Upper lobe of left lung (tissue), 6 donors: Measurements from ENCODE around the gene PIGQ. TPM values are rescaled to one million over a fixed set of nuclear protein-coding genes. Genes with fewer than 3 reads are reported as not detected.

ENCODE experiments used
- ATAC-seq, 2 donors: fragments of 200-7000 bp; cut with Tn5 transposase; one replicate each; pipeline ENCODE4 v1.9.1; 2022; ENCODE audit warnings: mild to moderate bottlenecking in 2 of 2, moderate library complexity in 2 of 2; ENCODE audit not compliant: low FRiP score in 2 of 2
- DNase-seq, 2 donors: peaks; one replicate each; pipeline ENCODE4 v3.0.0-alpha.2; 2019 to 2020
- H3K27ac ChIP-seq, 4 donors: fragments of 200-600 bp; sonication (generic); one replicate each; pipeline ENCODE4 v1.5.1; 2016 to 2019
- H3K27me3 ChIP-seq, 4 donors: fragments of 200-600 bp; sonication (generic); one replicate each; pipeline ENCODE4 v1.5.1; 2017 to 2019
- H3K36me3 ChIP-seq, 4 donors: fragments of 200-600 bp; sonication (generic); one replicate each; pipeline ENCODE4 v1.5.1; 2016 to 2019
- H3K4me1 ChIP-seq, 4 donors: fragments of 200-600 bp; sonication (generic); one replicate each; pipeline ENCODE4 v1.5.1; 2018 to 2019
- H3K4me3 ChIP-seq, 4 donors: fragments of 200-600 bp; sonication (generic); one replicate each; pipeline ENCODE4 v1.5.1; 2017 to 2019; ENCODE audit warnings: mild to moderate bottlenecking in 2 of 4, moderate library complexity in 1 of 4
- H3K9me3 ChIP-seq, 4 donors: fragments of 200-600 bp; sonication (generic); one replicate each; pipeline ENCODE4 v1.5.1; 2018 to 2019
- CTCF ChIP-seq, 6 experiments: fragments of 450-650 bp in 4 of 6; fragments of 200-600 bp in 2 of 6; sonication (generic) in 2 of 6; IDR thresholded peaks; one replicate each; pipeline ENCODE4 v1.5.1; 2016 to 2019; ENCODE audit warnings: antibody characterized with exemption in 6 of 6
- EP300 ChIP-seq, 4 donors: sonication (generic); formaldehyde crosslinking; IDR thresholded peaks; one replicate each; pipeline ENCODE4 v1.5.1; 2017; ENCODE audit warnings: antibody characterized with exemption in 4 of 4, control low read depth in 2 of 4
- POLR2A ChIP-seq, 4 donors: fragments of 450-650 bp; IDR thresholded peaks; one replicate each; pipeline ENCODE4 v1.5.1; 2016 to 2017; ENCODE audit warnings: antibody characterized with exemption in 4 of 4, mild to moderate bottlenecking in 2 of 4
- POLR2AphosphoS5 ChIP-seq, 2 donors: sonication (generic); formaldehyde crosslinking; IDR thresholded peaks; one replicate each; pipeline ENCODE4 v1.5.1; 2017; ENCODE audit warnings: antibody characterized with exemption in 2 of 2
- WGBS, 2 donors: methylation state at CpG; one replicate each; pipeline ENCODE4 v1.1.5; 2017 to 2018; 5-methylcytosine and 5-hydroxymethylcytosine counted together
- total RNA-seq, 6 donors: library from RNA; depleted of rRNA in 4 of 6; stranded (reverse); fragments of >200 nt in 4 of 6; gene quantifications; one replicate each; pipeline versions ENCODE4 v1.1.0 to v1.2.1, GENCODE V29; 2016 to 2021
- donor health status: DM: no; HTN: no; CAD: no; lungs with moderate emphysema.
- donor health status: DM: no; HTN: yes; CAD: no; lungs with severe emphysema.

The PIGQ gene
- total RNA-seq, 6 donors from 2014 or later, result 42.7 to 153 (median 79.6) TPM

GRCh38 chr16:558298-559020 is 11.3 kb upstream of the PIGQ start:
- TF ChIP-seq POLR2AphosphoS5 (IDR thresholded peaks at IDR 0.05), result no peak
- TF ChIP-seq CTCF (IDR thresholded peaks at IDR 0.05), result no peak
- TF ChIP-seq EP300 (IDR thresholded peaks at IDR 0.05), result no peak
- TF ChIP-seq POLR2A (IDR thresholded peaks at IDR 0.05), result no peak
- 55 to 58% methylated on average over 17 to 19 of the region's 22 CpGs for WGBS, 2 donors
- no peaks in the 10 kb centered on the region for H3K9me3 ChIP-seq
- peaks cover 1 to 30% (median 14%) of the 10 kb centered on the region in 4 donors for H3K27me3 ChIP-seq
- H3K27ac ChIP-seq, result no peak overlapping the region
- DNase-seq, result no peak
- no peak overlapping the region for H3K4me3 ChIP-seq
- H3K36me3 ChIP-seq, result peaks cover 0 to 8% (median 7%) of the 10 kb centered on the region in 4 donors
- H3K4me1 ChIP-seq, result peaks cover 0 to 17% (median 6%) of the 10 kb centered on the region in 4 donors
- ATAC-seq, result no peak

- Histone ChIP-seq H3K4me3 (no peak overlapping the region), H3K36me3 (peaks cover 0 to 3% (median 2%) of the 10 kb centered on the region in 4 donors), H3K27ac (no peak overlapping the region), H3K9me3 (no peaks in the 10 kb centered on the region), H3K27me3 (peaks cover 1 to 30% (median 14%) of the 10 kb centered on the region in 4 donors), H3K4me1 (peaks cover 0 to 17% (median 6%) of the 10 kb centered on the region in 4 donors)
- WGBS, 2 donors, result 70% methylated on average over 14 of the region's 15 CpGs; no CpG with 5 or more reads in 1 of the 2 donors
- TF ChIP-seq POLR2A (IDR thresholded peaks at IDR 0.05), result no peak
- no peak for TF ChIP-seq EP300 (IDR thresholded peaks at IDR 0.05)
- TF ChIP-seq POLR2AphosphoS5 (IDR thresholded peaks at IDR 0.05), result no peak
- TF ChIP-seq CTCF (IDR thresholded peaks at IDR 0.05), result no peak
- no peak for DNase-seq
- no peak for ATAC-seq
Observed at GRCh38 chr16:559021-559380, 10.8 kb upstream of the PIGQ start.

GRCh38 chr16:559411-560203 is 10.2 kb upstream of the PIGQ start:
- no peaks in the 10 kb centered on the region for H3K36me3 ChIP-seq
- H3K4me1 ChIP-seq, result peaks cover 0 to 17% (median 6%) of the 10 kb centered on the region in 4 donors
- no peak overlapping the region for H3K27ac ChIP-seq
- peaks cover 1 to 30% (median 14%) of the 10 kb centered on the region in 4 donors for H3K27me3 ChIP-seq
- H3K4me3 ChIP-seq, result no peak overlapping the region
- ATAC-seq (no peak), DNase-seq (no peak)
- TF ChIP-seq POLR2AphosphoS5 (IDR thresholded peaks at IDR 0.05), result no peak
- no peak for TF ChIP-seq POLR2A (IDR thresholded peaks at IDR 0.05)
- no peak for TF ChIP-seq CTCF (IDR thresholded peaks at IDR 0.05)
- WGBS, 2 donors, result 20 to 21% methylated on average over 8 to 18 of the region's 62 CpGs
- no peaks in the 10 kb centered on the region for H3K9me3 ChIP-seq

GRCh38 chr16:560204-560700 is 9.5 kb upstream of the PIGQ start, which contains the start of gene PRR35:
TSS of gene PRR35 (plus strand) at chr16:560394. CDS start at chr16:563295, 2,901 bp downstream.
- Histone ChIP-seq H3K4me1 (peaks cover 0 to 21% (median 6%) of the 10 kb centered on the region in 4 donors), H3K27ac (no peak within 1 kb of the TSS), H3K27me3 (peaks cover 1 to 30% (median 14%) of the 10 kb centered on the region in 4 donors), H3K9me3 (no peaks in the 10 kb centered on the region), H3K36me3 (no peaks in the 10 kb centered on the region), H3K4me3 (no peak within 1 kb of the TSS)
- ATAC-seq (no peak), DNase-seq (no peak)
- 0% methylated on average over 6 of the region's 84 CpGs; no CpG with 5 or more reads in 1 of the 2 donors for WGBS, 2 donors
- TF ChIP-seq POLR2A (IDR thresholded peaks at IDR 0.05), result no peak
- TF ChIP-seq POLR2AphosphoS5 (IDR thresholded peaks at IDR 0.05), result no peak
- TF ChIP-seq CTCF (IDR thresholded peaks at IDR 0.05), result no peak
- TF ChIP-seq EP300 (IDR thresholded peaks at IDR 0.05), result no peak
